Prostate gland (tissue), 2 donors: ENCODE data around the gene PDE5A. TPM values are rescaled to one million over a fixed set of nuclear protein-coding genes. Genes with fewer than 3 reads are reported as not detected.
"Not testable (repeated sequence)": the region's sequence is repeated elsewhere in the genome, so short reads cannot be mapped to it uniquely, and the experiment has no call there.

Source experiments
- DNase-seq: peaks from one replicate; pipeline ENCODE4 v3.0.0-alpha.2; 2019; ENCODE audit warnings: low spot score
- H3K27ac ChIP-seq, 2 donors: fragments of 200-600 bp; sonication (generic); 2 replicates each; pipeline ENCODE4 v1.5.1; 2017 to 2019
- H3K27me3 ChIP-seq: fragments of 200-600 bp; sonication (generic); replicated peaks from 2 replicates; pipeline ENCODE4 v1.5.1; 2019; ENCODE audit not compliant: insufficient read depth
- H3K36me3 ChIP-seq, 2 donors: fragments of 200-600 bp; sonication (generic); 1 replicate in 1 of 2; 2 replicates in 1 of 2; pipeline versions ENCODE4 v1.5.1 to v1.8.1; 2017 to 2019
- H3K4me1 ChIP-seq: fragments of 200-600 bp; sonication (generic); replicated peaks from 2 replicates; pipeline ENCODE4 v1.5.1; 2019
- H3K4me3 ChIP-seq, 2 donors: fragments of 200-600 bp; sonication (generic); 2 replicates each; pipeline ENCODE4 v1.5.1; 2017 to 2019
- H3K9me3 ChIP-seq: fragments of 200-600 bp; sonication (generic); 2 replicates; pipeline ENCODE4 v1.5.1; 2017
- POLR2A ChIP-seq: fragments of 450-650 bp; IDR thresholded peaks from one replicate; pipeline ENCODE4 v1.6.1; 2016; ENCODE audit warnings: antibody characterized with exemption, mild to moderate bottlenecking
- POLR2AphosphoS5 ChIP-seq: sonication (generic); formaldehyde crosslinking; IDR thresholded peaks from one replicate; pipeline ENCODE4 v1.6.1; 2017; ENCODE audit warnings: antibody characterized with exemption
- WGBS: methylation state at CpG from one replicate; pipeline ENCODE4 v1.1.5; 2018; 5-methylcytosine and 5-hydroxymethylcytosine counted together
- intact Hi-C: fragments of 100-400 bp; cut with DNase I; formaldehyde crosslinking; loops from one replicate; pipeline ENCODE4 v1.14.2; 2022
- small RNA-seq, 2 donors: library from RNA; depleted of rRNA; stranded (forward); fragments of <200 nt; gene quantifications; one replicate each; pipeline ENCODE3, GENCODE V24; 2016
- total RNA-seq, 2 donors: library from RNA; depleted of rRNA; stranded (reverse); fragments of >200 nt; gene quantifications; one replicate each; pipeline ENCODE4 v1.1.0, GENCODE V29; 2016
- TF ChIP-seq, protein P1 (sequence below), 4 experiments: fragments of 200-600 bp in 2 of 4; fragments of 450-650 bp in 2 of 4; sonication (generic) in 2 of 4; IDR thresholded peaks; 1 replicate in 3 of 4; 2 replicates in 1 of 4; pipeline ENCODE4 v1.5.1; 2016 to 2019; ENCODE audit warnings: antibody characterized with exemption in 4 of 4, mild to moderate bottlenecking in 2 of 4, moderate library complexity in 2 of 4

Gene PDE5A
- total RNA-seq, 2 donors from 2014 or later, result 46.0 to 49.6 TPM

DNA sequence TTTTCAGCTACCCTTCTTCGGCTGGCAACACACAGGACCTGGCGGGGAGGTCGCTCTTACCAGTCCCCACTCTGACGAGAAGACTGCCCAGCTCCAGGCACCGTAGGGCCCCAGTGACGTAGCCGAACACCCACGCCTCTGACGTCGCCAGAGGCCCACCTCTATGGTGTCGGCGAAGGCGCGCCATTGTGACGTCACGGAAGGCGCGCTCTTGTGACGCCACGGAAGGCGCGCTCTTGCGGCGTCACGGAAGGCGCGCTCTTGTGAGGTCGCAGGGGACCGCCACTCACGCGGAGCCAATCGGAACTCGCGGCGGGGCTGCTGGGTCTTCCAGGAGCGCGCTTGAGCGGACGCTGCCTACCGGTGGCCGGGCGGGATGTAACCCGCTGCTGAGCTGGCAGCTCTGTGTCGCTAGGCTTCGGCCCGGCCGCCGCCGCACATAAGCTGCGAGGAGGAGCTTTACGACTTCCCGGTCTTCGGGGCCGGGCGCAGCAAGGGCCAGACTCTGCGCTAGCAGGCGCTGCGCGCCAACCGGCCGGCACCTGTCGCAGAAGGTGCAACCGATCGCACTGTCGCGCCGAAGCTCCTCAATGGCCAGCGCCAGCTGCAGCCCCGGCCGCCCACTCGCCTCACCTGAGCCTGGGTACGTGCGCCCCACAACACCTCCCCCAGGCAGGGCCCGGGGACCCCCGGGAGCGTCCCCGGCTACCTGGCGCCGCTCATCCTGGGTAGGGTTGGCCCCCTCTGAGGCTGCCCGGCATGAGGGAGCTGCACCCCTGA lies 173.9 kb downstream of the PDE5A start:
- under 1% methylated on average over 58 of the region's 80 CpGs for WGBS
- Histone ChIP-seq H3K27ac (peak overlapping the region; percentile 82 to 83), H3K4me3 (peak overlapping the region; percentile 37 to 63)
- intact Hi-C loops, result loop anchor here (5.0 kb wide), 1 partner anchor 598 kb away; no protein-coding TSS in a partner anchor
- not testable (repeated sequence) for H3K9me3 ChIP-seq, H3K36me3 ChIP-seq, H3K27me3 ChIP-seq, H3K4me1 ChIP-seq
- peak; percentile 83 for TF ChIP-seq POLR2A
- TF ChIP-seq, protein P1, sequence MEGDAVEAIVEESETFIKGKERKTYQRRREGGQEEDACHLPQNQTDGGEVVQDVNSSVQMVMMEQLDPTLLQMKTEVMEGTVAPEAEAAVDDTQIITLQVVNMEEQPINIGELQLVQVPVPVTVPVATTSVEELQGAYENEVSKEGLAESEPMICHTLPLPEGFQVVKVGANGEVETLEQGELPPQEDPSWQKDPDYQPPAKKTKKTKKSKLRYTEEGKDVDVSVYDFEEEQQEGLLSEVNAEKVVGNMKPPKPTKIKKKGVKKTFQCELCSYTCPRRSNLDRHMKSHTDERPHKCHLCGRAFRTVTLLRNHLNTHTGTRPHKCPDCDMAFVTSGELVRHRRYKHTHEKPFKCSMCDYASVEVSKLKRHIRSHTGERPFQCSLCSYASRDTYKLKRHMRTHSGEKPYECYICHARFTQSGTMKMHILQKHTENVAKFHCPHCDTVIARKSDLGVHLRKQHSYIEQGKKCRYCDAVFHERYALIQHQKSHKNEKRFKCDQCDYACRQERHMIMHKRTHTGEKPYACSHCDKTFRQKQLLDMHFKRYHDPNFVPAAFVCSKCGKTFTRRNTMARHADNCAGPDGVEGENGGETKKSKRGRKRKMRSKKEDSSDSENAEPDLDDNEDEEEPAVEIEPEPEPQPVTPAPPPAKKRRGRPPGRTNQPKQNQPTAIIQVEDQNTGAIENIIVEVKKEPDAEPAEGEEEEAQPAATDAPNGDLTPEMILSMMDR (IDR thresholded peaks at IDR 0.05), result peak in 3 of 4 experiments; percentile 8 to 60 (median 55)
- TF ChIP-seq POLR2AphosphoS5, result peak; percentile 98
- DNase-seq, result peak; percentile 93

- H3K27me3 ChIP-seq, H3K4me1 ChIP-seq, DNase-seq, H3K9me3 ChIP-seq, H3K36me3 ChIP-seq: not testable (repeated sequence)
- peak overlapping the region; percentile 37 to 63 for H3K4me3 ChIP-seq
- 3% methylated on average over 7 of the region's 7 CpGs for WGBS
- H3K27ac ChIP-seq, result peak overlapping the region; percentile 82 to 83
- intact Hi-C loops, result loop anchor here (5.0 kb wide), 1 partner anchor 598 kb away; no protein-coding TSS in a partner anchor
Observed at GRCh38 chr4:119454151-119454490, 174.5 kb downstream of the PDE5A start.

DNA sequence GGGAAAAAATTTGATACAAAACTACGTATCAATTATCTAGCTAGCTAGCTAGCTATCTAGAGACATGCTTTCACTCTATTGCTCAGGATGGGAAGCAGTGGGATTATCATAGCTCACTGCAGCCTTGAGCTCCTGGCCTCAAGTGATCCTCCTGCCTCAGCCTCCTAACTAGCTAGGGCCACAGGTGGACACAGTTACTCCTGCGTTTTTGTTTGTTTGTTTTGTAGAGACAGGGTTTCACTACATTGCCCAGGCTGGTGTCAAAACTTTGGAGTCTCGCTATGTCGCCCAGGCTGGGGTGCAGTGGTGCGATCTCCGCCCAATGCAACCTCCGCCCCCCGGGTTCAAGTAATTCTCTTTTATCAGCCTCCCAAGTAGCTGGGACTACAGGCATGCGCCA lies 175.3 kb downstream of the PDE5A start:
- WGBS, result 86% methylated on average over 9 of the region's 9 CpGs
- not testable (repeated sequence) for H3K36me3 ChIP-seq, H3K27ac ChIP-seq, H3K4me3 ChIP-seq, DNase-seq, H3K4me1 ChIP-seq, H3K9me3 ChIP-seq, H3K27me3 ChIP-seq
- intact Hi-C loops, result loop anchor here (5.0 kb wide), 1 partner anchor 599 kb away; no protein-coding TSS in a partner anchor

GRCh38 chr4:119449851-119450250 lies 178.8 kb downstream of the PDE5A start:
- intact Hi-C loops, result loop anchor here (5.0 kb wide), 1 partner anchor 602 kb away; no protein-coding TSS in a partner anchor
- H3K4me3 ChIP-seq, H3K27me3 ChIP-seq, H3K27ac ChIP-seq, H3K36me3 ChIP-seq, H3K4me1 ChIP-seq, DNase-seq, H3K9me3 ChIP-seq: not testable (repeated sequence)
- 85% methylated on average over 6 of the region's 6 CpGs for WGBS

Small RNAs within 50 kb of the gene (small RNA-seq; reads per million reads assigned to genes)
- 0 reads per million in 2 donors for gene RF00614
